ENCODE data around the gene NRXN2.
"Not testable (repeated sequence)": the region's sequence is repeated elsewhere in the genome, so short reads cannot be mapped to it uniquely, and the experiment has no call there.

NRXN2 gene

GRCh38 chr11:64721359-64721699 lies 1.7 kb downstream of the NRXN2 start:
- no peak for DNase-seq (ENCODE audit: low read depth)

- no peak for DNase-seq (ENCODE audit: low read depth)
These were observed 2.2 kb downstream of the NRXN2 start for GRCh38 chr11:64720640-64721358.

GRCh38 chr11:64720167-64720566 lies 2.8 kb downstream of the NRXN2 start:
- DNase-seq (ENCODE audit: low read depth) = no peak

DNA sequence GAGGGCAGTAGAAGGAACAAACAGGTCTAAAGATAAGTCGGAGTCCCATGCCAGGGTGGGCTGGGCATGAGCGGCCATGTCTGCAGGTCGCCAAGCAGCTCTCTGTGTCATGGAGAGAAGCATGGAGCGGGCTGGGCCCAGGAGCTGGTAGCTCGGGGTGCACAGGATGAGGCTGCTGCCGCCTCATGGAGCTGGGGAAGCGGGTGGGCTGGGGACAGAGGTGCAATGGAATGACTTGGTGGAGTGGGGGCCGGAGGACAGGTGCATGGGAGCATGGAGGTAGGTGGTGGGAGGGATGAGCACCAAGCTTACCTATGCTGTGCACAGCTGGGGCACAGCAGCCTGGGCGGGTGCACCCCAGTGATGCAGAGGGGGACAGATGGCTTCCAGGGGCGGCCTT lies 3.6 kb downstream of the NRXN2 start:
- no peak for DNase-seq (ENCODE audit: low read depth)

DNA sequence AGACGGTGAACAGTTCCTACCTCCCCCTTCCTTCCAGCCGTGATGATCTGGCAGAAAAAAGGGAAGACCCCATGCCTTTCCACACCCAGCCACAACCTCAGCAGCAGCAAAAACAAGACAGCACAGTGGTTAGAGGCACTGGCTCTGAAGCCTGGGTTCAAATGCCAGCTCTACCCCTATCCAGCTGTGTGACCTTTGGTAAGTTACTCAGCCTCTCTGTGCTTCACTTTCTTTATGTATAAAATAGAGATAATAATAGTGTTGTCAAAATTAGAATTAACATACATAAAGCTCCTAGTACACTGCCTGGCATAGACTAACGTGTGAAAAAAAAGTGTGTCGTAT lies 4.2 kb downstream of the NRXN2 start:
- no peak for DNase-seq (ENCODE audit: low read depth)

DNA sequence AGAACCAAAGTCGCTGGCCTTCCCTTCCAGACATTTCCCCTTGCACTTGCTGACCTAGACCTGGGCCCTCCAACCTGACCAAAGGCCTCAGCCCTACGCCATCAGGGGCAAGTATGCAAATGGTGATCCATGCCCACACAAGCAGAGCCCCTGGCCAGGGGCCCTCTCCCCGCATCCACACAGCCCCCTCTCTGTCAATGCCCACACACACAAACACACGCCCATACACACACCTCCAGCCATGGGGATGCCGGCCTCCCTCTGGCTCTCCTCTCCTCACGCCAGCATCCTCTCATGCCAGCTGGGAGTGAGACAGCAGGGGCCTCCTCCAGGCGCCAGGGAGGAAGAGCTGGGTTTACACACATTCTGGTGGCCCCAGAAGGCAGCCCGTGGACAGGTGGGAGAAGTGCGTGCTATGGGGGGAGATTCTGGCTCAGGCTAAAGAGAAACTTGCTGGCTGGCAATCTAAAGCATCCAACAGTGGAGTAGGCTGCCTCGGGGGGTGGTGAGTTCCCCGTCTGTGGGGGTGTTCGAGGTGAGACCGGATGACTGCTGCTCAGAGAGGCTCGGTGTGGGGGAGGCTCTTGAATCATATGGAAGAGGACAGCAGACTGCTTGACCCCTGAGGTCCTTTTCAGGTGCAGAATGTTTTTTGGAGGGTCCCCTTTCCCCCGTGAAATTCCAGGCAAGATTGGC lies 4.8 kb downstream of the NRXN2 start:
- no peak for DNase-seq (ENCODE audit: low read depth)

- no peak for DNase-seq (ENCODE audit: low read depth)
These were observed 5.8 kb downstream of the NRXN2 start for GRCh38 chr11:64717268-64717578.

GRCh38 chr11:64716473-64717267 lies 6.3 kb downstream of the NRXN2 start:
- DNase-seq (ENCODE audit: low read depth) = no peak

DNA sequence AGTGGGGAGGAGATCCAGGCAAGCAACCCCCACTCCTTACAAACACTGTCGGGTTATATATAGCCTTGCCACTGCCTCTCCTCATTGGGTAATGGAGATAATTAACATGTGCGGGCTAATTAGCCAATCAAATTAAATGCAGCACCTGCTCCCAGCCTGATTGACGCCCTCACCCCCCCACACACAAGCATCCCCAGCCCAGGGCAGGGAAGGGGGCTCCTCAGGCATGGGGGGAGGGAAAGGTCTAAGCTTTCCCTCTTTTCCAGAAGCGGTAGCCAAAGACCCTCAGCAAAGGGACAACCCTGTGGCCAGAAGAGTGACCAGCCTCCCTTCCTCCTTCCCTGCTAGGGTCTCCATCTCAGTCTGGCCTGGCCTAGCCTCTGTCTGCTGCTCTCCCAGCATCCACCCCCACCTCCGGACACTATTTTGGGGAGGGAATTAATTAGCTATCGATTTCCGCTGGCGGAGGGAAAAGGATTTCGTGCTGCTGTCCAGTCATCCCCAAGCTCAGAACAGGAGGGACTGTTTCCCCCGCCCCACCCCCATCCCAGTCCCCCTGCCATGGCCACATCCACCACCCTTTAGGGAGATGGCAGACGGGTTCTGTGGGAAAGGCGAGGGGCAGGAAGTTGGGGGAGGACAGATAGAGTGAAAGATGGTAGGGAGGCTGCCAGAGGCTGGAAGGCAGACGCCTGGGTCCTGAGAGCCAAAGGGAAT lies 7.1 kb downstream of the NRXN2 start:
- no peak for DNase-seq (ENCODE audit: low read depth)

DNA sequence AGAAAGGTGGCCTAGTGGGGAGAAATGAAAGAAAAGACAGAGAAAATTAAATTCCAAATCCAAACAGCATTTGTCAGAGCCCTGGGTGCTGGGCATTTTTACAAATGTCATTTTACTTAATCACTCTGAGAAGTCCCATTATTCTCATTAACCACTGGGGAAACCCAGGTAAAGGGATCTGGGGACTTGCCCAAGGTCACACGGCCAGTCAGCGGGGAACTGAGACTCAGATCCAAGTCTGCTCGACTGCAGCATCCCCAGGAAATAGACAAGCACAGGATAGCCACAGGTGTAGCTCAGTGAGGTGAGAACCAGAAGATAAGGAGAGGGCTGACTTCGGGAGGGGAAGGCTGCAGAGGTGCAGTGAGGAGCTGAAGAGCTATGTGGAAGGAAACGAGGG lies 7.9 kb downstream of the NRXN2 start:
- DNase-seq (ENCODE audit: low read depth) = no peak

GRCh38 chr11:64714666-64715065 lies 8.3 kb downstream of the NRXN2 start:
- DNase-seq (ENCODE audit: low read depth) = no peak

- no peak for DNase-seq (ENCODE audit: low read depth)
These were observed 9.1 kb downstream of the NRXN2 start for GRCh38 chr11:64713781-64714363.

DNA sequence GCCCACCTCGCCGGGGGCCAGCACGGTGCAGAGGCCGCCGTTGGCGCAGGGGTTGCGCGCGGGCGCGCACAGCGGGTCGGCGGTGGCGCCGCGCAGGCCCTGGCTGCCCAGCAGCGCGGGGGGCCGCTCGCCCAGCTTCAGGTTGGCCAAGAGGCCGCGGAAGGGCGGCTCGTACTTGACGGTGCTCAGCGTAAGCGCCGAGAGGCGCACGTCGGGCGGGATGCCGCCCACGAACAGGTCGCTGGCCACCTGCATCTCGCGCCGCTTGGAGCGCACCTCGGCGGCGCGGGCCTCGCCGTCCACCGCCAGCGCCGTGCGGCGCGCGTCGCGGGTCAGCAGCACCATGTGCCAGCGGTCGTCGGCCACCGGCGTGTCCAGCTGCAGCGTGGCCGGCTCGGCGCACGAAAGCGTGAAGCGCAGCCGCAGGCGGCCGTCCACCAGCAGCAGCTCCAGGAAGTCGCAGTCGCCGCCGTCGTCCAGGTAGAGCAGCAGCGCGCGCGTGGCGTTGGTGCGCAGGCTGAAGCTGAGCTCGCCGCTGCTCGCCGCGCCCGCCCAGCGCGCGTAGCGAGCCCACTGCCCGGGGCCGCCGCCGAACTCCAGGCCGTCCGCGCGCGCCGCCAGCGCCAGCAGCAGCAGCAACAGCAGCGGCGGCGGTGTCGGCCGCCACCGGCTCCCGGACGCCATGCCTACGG lies 9.8 kb downstream of the NRXN2 start:
- DNase-seq (ENCODE audit: low read depth) = peak; percentile 63

- no peak for DNase-seq (ENCODE audit: low read depth)
These were observed 10.5 kb downstream of the NRXN2 start for GRCh38 chr11:64712430-64713015.

GRCh38 chr11:64711956-64712362 lies 11.0 kb downstream of the NRXN2 start:
- DNase-seq (ENCODE audit: low read depth) = no peak

- DNase-seq (ENCODE audit: low read depth) = no peak
These were observed 11.7 kb downstream of the NRXN2 start for GRCh38 chr11:64711138-64711955.

- DNase-seq (ENCODE audit: low read depth) = peak; percentile 21
These were observed 12.4 kb downstream of the NRXN2 start for GRCh38 chr11:64710418-64711137.

DNA sequence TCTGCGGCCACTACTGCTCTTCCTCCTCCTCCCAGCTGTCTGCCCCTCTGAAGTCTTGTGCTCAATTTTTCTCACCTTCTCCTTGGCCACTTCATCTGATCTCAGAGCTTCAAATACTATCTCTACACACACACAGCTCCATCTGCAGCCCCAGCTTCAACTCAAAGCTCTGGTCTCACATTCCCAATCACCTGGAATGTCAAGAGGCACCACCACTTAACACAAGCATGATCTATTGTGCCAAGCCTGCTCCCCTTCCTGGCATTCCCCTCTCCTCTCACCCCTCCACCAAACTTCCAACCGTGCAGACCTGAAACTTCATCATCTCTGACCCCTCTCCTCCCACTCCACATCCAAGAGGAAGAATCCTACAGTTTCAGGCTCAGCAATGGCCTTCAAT lies 17.5 kb downstream of the NRXN2 start:
- DNase-seq (ENCODE audit: low read depth) = no peak

DNA sequence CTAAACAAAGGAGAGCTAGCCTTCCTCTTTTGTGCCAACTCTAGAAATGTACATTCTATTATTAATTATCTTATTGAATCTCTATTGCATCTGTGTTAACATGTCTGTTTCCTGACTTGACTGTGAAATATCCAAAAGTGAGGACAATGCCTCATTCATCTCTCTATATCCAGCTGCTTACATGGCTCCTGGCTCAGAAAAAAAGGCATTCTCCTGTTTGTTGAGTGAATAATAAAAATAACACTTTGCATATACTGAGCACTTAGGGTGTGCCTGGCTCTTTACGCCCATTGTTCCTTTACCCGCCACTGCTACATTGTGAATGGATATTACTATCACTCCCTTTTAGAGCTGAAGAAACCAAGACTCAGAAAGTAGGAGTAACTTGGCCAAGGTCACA lies 19.9 kb downstream of the NRXN2 start:
- no peak for DNase-seq (ENCODE audit: low read depth)

DNA sequence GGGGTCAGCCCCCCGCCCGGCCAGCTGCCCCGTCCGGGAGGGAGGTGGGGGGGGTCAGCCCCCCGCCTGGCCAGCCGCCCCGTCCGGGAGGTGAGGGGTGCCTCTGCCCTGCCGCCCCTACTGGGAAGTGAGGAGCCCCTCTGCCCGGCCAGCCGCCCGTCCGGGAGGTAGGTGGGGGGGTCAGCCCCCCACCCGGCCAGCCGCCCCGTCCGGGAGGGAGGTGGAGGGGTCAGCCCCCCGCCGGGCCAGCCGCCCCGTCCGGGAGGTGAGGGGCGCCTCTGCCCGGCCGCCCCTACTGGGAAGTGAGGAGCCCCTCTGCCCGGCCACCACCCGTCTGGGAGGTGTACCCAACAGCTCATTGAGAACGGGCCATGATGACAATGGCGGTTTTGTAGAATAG lies 21.0 kb downstream of the NRXN2 start:
- DNase-seq (ENCODE audit: low read depth) = not testable (repeated sequence)
